Activated naive CD8-positive, alpha-beta T cell treated with anti-CD3 and anti-CD28 coated beads, Interleukin-2, amount 50 U/mL, for 24 hours (primary cell): ENCODE data around the gene ENOX1.

Source experiments
- ATAC-seq: fragments of 150-1000 bp; cut with Tn5 transposase; one replicate; pipeline ENCODE4 v1.10.0; 2021
- DNase-seq: peaks from one replicate; pipeline ENCODE4 v3.0.0; 2021
- H3K27ac Mint-ChIP-seq: one replicate; pipeline ENCODE4 v1.8.0; 2021; ENCODE audit warnings: mild to moderate bottlenecking, mixed read lengths
- H3K27me3 Mint-ChIP-seq: one replicate; pipeline ENCODE4 v1.8.0; 2021; ENCODE audit warnings: mixed read lengths
- H3K36me3 Mint-ChIP-seq: one replicate; pipeline ENCODE4 v1.8.0; 2021; ENCODE audit warnings: low read depth, mixed read lengths
- H3K4me1 Mint-ChIP-seq: one replicate; pipeline ENCODE4 v1.8.0; 2021; ENCODE audit warnings: mixed read lengths
- H3K4me3 Mint-ChIP-seq: one replicate; pipeline ENCODE4 v1.8.0; 2021; ENCODE audit warnings: mild to moderate bottlenecking, moderate library complexity, mixed read lengths
- H3K9me3 Mint-ChIP-seq: one replicate; pipeline ENCODE4 v1.8.0; 2021; ENCODE audit warnings: mixed read lengths

ENOX1 gene

DNA sequence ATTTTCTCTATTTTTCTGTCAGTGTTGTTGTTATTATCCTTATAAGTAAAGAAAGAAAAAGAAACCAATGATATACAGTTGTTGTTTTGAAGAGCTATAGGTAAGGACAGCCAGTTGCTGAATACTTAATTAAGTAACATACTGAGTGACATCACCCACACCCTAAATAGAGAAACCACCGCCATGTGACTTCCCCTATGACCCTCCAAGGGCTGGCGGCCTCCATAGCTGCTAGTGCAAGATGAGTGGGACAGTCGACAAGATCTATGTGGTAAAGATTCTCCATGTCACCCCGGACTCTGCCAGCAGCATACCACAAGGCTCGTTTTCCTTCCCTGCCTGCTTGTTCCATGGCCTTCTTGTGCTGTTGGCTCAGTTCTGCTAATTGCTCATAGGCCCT lies 542.3 kb downstream of the ENOX1 start:
- no peak for ATAC-seq
- Mint-ChIP-seq H3K27ac (no peak overlapping the region), H3K4me1 (peaks cover 3% of the 10 kb centered on the region), H3K36me3 (no peaks in the 10 kb centered on the region), H3K9me3 (no peaks in the 10 kb centered on the region), H3K4me3 (no peak overlapping the region), H3K27me3 (peaks cover 4% of the 10 kb centered on the region)
- DNase-seq, result no peak

DNA sequence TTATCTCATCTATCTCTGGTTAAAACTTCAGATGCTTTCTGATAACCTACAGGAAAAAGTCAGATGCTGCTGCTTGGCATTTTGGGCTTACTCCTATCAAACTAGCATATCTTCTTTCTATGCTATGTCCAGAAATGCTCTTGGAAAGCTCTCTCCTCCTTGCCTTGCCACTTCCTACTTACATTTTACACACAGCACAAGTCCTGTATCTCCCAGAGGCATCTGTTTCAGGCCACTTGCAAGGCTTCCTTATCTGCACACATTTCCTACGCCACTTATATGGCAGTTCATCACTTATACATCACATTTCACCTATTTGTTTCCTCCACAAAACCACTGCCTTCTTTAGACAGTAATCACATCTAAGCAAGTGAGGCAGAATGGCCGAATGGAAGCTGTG lies 543.1 kb downstream of the ENOX1 start:
- DNase-seq, result no peak
- no peak for ATAC-seq
- Mint-ChIP-seq H3K4me3 (no peak overlapping the region), H3K4me1 (peaks cover 3% of the 10 kb centered on the region), H3K27ac (no peak overlapping the region), H3K27me3 (peaks cover 4% of the 10 kb centered on the region), H3K9me3 (no peaks in the 10 kb centered on the region), H3K36me3 (no peaks in the 10 kb centered on the region)

DNA sequence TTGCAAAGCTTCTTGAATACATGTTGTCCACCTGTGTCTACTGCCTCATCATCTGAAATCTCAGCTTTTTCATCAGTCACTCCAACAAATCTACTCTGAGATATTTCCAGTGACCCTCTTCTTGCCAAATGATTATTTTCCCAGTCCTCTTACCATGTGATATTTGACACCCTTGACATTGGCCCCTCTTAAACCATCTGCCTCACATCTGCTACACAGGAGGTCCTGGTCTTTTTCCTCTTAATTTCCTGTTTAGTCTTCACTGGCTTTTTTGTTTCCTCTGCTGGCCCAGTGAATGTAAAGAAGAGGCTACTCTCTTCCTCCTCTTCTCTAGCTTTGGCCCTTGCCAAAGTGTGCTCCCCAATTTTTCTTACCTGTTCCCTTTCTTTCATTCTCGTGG lies 544.7 kb downstream of the ENOX1 start:
- H3K36me3 Mint-ChIP-seq, result no peaks in the 10 kb centered on the region
- no peaks in the 10 kb centered on the region for H3K9me3 Mint-ChIP-seq
- no peak overlapping the region for H3K27ac Mint-ChIP-seq
- DNase-seq (no peak), ATAC-seq (no peak)
- no peak overlapping the region for H3K4me3 Mint-ChIP-seq
- H3K4me1 Mint-ChIP-seq, result peaks cover 3% of the 10 kb centered on the region
- H3K27me3 Mint-ChIP-seq, result peaks cover 4% of the 10 kb centered on the region

DNA sequence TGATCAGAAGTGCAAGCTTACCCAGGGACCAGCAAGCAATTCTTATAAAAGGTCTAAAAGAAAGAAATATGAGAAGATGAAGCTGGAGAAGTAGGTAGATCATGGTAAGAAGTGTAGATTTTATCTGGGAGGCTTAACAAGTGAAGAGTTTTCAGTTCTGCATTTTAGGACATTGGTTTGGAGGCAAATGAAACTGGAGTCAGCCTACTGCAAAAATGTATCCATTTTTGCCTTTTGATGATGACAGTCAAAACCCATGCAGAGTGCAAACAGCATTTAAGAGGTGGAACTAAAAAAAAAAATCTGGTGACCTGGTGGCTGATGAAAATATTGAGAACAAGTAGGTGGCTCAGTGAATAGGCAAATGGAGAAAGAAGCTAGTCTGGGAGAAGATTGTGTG lies 546.5 kb downstream of the ENOX1 start:
- no peak for DNase-seq
- Mint-ChIP-seq H3K27me3 (peaks cover 4% of the 10 kb centered on the region), H3K4me3 (no peak overlapping the region), H3K27ac (no peak overlapping the region), H3K36me3 (no peaks in the 10 kb centered on the region), H3K9me3 (no peaks in the 10 kb centered on the region), H3K4me1 (peaks cover 3% of the 10 kb centered on the region)
- ATAC-seq, result no peak

DNA sequence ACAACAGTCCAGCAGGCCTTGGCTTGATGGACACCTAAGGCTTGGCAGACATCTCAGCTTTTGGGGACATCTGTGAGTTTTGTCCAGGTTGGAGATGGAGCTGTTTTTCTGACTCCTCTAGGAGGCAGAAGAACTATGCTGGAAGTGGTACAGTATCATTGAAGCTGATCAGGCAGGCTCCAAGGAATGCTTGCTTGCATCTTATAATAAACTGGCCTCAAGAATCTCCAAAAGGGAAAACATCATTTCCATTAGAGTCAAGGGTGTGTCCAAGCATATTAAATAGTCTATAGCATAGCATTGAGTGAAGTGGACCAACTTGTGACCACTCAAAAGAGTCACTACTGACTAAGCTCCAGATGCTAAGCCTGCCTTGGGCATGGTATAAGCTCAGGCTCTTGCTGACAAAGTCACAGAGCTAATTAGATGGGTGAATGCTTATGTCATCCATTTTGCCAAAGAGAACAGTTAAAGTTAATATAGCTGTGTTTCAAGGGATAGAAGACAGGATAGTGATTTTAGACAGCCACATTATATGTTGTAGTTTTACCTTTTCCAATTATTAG lies 547.4 kb downstream of the ENOX1 start:
- H3K4me3 Mint-ChIP-seq, result no peak overlapping the region
- H3K27me3 Mint-ChIP-seq, result peaks cover 4% of the 10 kb centered on the region
- peaks cover 3% of the 10 kb centered on the region for H3K4me1 Mint-ChIP-seq
- H3K9me3 Mint-ChIP-seq, result no peaks in the 10 kb centered on the region
- no peak for ATAC-seq
- no peak for DNase-seq
- H3K36me3 Mint-ChIP-seq, result no peaks in the 10 kb centered on the region
- no peak overlapping the region for H3K27ac Mint-ChIP-seq

DNA sequence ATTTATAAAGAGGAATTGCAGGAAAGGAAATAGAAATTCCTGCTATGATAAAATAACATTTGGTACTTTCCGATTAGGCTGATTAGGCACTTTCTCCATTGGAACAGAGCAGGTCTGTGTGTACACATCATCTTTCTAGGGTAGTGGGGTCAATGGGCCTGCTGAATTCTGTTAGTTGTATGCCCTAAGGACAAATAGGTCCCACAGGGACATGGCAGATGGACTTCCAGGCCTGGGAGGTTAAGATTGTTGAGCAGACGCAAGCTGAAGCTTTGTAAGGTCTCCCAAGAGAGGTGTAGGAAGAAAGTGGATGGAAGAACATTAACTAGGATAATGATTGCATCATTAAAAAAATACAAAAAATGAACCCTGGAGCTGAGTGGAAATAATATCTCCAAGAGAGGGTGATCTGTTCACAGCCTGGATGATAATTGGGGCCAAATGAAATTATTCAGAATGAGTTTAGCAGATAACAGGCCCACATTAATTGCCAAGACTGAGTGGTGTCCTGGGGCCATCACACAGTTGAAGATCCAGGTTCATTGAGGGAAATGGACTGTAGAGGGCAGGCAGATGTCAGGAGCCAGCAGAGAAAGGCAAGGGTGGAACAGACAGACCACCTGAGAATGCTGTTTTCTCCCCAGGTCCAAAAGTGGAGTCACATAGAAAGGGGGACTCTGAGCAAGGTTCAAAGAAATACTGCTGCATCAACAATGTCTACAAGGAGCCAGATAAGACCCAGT lies 548.3 kb downstream of the ENOX1 start:
- no peaks in the 10 kb centered on the region for H3K36me3 Mint-ChIP-seq
- no peak for DNase-seq

DNA sequence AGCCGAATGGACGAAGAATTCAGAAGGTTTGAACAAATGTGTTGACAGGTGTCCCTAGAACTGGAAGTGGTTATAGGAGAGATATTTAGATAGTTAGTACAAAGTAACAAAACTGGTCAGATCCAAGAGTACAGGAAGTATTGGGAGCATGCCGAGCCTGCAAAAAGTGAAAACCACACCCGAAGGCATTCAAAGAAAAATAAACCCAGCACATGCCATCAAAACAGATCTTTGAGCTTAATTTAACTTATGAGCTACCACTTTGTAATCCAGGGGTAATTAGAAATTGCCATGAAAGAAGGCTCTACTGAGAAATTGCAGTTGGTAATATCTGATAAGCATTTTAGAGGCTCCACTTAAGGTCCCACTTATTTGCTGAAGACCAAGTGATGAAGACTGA lies 549.2 kb downstream of the ENOX1 start:
- Mint-ChIP-seq H3K4me3 (no peak overlapping the region), H3K36me3 (no peaks in the 10 kb centered on the region), H3K27me3 (no peaks in the 10 kb centered on the region), H3K27ac (no peak overlapping the region), H3K9me3 (no peaks in the 10 kb centered on the region), H3K4me1 (peaks cover 3% of the 10 kb centered on the region)
- ATAC-seq (no peak), DNase-seq (no peak)

More for the DNA sequence above, 548.3 kb downstream of the ENOX1 start:
- ATAC-seq, result no peak
- Mint-ChIP-seq H3K9me3 (no peaks in the 10 kb centered on the region), H3K4me3 (no peak overlapping the region), H3K4me1 (peaks cover 3% of the 10 kb centered on the region), H3K27ac (no peak overlapping the region), H3K27me3 (peaks cover 4% of the 10 kb centered on the region)

DNA sequence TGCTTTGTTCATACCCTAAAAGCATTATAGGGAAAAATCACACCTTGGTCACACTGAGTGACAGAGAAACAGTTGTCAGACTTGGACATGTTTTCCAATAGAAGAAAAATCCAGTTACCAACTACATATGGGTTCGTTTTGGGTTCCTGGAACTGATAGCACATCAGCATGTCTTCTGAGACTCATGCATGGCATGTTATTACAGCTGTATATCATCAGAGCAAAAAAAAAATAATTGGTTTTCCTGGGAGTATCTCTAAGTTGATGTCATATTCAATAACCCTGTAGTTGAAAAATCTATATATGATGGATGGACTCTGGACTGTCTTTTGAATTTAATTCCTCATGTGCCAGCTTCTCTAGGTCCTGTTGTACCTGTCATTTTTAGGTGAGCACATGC lies 551.7 kb downstream of the ENOX1 start:
- no peak for ATAC-seq

DNA sequence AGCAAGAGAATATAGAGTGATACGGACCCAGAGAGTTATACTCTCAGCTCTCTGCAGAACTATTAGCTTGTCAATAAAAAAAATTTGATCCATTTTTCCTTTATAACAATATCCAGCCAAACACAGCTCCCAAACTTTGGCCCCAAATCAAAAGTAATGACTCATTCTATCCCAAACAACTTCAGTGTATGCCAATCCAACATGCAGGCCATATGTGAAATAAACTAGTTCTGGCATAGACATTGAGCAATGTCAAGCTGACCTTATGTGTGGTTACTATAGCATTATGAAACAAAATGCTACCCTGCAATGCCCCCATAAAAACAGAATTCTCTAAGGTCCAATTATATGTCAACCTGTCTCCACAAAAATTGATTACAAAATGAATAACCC lies 553.9 kb downstream of the ENOX1 start:
- no peaks in the 10 kb centered on the region for H3K4me1 Mint-ChIP-seq
- no peaks in the 10 kb centered on the region for H3K9me3 Mint-ChIP-seq
- H3K27ac Mint-ChIP-seq, result no peak overlapping the region
- peaks cover 3% of the 10 kb centered on the region for H3K27me3 Mint-ChIP-seq
- no peaks in the 10 kb centered on the region for H3K36me3 Mint-ChIP-seq
- H3K4me3 Mint-ChIP-seq, result no peak overlapping the region
- no peak for ATAC-seq
- DNase-seq, result no peak

More for the DNA sequence above, 551.7 kb downstream of the ENOX1 start:
- Mint-ChIP-seq H3K4me3 (no peak overlapping the region), H3K9me3 (no peaks in the 10 kb centered on the region), H3K27me3 (peaks cover 3% of the 10 kb centered on the region), H3K36me3 (no peaks in the 10 kb centered on the region), H3K27ac (no peak overlapping the region), H3K4me1 (no peaks in the 10 kb centered on the region)
- no peak for DNase-seq

DNA sequence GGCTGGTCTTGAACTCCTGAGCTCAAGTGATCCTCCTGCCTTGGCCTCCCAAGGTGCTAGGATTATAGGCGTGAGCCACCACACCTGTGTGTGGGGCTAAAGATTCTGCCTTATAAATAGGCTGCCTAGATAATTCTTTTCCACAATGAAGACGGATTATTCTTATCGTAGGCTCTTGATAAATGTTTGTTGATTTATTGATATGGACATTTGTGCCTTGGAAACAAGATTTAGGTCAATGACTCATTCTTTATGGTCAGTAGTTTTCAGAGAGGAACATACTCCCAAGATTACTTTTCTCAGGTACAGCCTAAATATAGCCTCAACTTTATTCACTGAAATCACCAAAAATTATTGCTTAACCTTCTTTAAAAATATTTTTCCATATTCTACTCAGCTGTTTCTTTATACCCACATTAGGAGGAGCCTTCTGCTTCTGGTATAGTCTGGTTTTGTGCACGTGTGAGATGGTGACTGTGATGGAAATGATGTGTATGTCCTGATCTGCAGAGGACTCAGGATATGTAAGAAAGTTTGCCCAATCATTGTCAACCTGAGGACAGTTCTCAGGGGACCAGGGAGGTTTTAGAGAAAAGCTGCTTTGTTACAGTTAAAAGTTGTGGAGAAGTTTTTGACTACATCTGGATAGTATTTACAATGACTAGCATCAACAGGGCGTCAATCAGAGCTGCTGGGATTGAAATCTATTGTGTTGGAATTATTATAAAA lies 554.5 kb downstream of the ENOX1 start:
- ATAC-seq (no peak), DNase-seq (no peak)
- Mint-ChIP-seq H3K9me3 (no peaks in the 10 kb centered on the region), H3K27me3 (peaks cover 3% of the 10 kb centered on the region), H3K4me3 (no peak overlapping the region), H3K4me1 (no peaks in the 10 kb centered on the region), H3K36me3 (no peaks in the 10 kb centered on the region), H3K27ac (no peak overlapping the region)

DNA sequence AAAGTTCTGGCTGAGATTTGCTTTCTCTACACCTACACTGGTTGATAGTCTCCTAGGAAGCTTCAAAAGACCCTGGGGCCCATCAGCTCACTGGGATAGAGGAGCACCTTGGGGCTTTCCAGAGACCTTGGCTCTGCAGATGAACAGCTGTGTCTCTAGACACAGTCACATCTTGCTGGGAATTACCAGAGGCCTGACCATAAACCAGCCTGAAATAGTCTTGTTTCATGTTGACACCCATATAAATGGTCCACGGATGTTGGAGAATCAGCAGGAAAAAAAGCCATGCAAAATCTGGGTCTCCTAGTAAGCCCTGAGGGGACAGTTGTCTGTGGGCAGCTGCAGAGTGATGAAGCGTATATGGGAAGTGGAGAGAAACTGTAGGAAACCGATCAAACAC lies 555.8 kb downstream of the ENOX1 start:
- Mint-ChIP-seq H3K4me3 (no peak overlapping the region), H3K27me3 (peaks cover 3% of the 10 kb centered on the region), H3K9me3 (no peaks in the 10 kb centered on the region), H3K36me3 (no peaks in the 10 kb centered on the region), H3K4me1 (no peaks in the 10 kb centered on the region), H3K27ac (no peak overlapping the region)
- ATAC-seq (no peak), DNase-seq (no peak)

DNA sequence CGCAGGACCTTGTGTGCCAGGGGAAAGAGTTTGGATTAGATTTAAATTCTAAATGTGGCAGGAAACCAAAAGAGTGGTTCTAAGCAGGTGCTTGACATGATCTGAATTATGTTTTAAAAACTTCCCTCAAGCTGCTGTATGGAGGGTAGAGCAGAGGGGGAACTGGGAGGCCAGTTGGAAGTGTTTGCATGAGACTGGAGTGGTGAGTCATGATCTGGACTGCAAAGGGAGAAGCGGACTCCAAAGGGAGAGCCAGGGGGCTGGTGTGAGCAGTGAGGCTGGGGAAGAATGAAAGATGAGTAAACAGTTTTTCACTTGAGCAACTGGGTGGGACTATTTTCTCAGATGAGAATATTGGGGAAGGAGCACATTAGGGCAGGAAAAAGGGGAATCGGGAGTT lies 557.3 kb downstream of the ENOX1 start:
- Mint-ChIP-seq H3K4me3 (no peak overlapping the region), H3K27me3 (peaks cover 3% of the 10 kb centered on the region), H3K36me3 (no peaks in the 10 kb centered on the region), H3K9me3 (no peaks in the 10 kb centered on the region), H3K27ac (no peak overlapping the region), H3K4me1 (no peaks in the 10 kb centered on the region)
- no peak for DNase-seq
- no peak for ATAC-seq

DNA sequence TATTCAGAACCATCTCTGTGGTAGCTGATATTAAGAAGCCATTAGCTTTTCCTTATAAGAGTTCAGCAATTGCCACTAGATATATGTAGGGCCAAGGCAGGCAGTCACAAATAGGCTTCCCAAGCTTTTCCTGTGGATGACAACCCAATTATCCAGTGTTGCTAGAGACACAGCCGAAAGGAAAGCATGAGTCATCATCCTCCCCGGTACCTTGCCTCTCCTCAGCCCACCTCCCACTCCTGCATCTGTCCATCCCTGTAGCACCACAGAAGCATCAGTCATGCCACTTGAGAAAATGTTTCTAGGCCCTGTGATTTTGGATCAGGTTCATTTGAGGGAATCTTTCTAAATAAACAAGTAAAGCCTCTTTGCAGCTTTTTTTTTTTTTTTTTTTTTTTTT lies 559.1 kb downstream of the ENOX1 start:
- no peaks in the 10 kb centered on the region for H3K9me3 Mint-ChIP-seq
- H3K27ac Mint-ChIP-seq, result no peak overlapping the region
- no peaks in the 10 kb centered on the region for H3K4me1 Mint-ChIP-seq
- no peak for DNase-seq
- no peak overlapping the region for H3K4me3 Mint-ChIP-seq
- peaks cover 3% of the 10 kb centered on the region for H3K27me3 Mint-ChIP-seq
- no peak for ATAC-seq
- no peaks in the 10 kb centered on the region for H3K36me3 Mint-ChIP-seq

DNA sequence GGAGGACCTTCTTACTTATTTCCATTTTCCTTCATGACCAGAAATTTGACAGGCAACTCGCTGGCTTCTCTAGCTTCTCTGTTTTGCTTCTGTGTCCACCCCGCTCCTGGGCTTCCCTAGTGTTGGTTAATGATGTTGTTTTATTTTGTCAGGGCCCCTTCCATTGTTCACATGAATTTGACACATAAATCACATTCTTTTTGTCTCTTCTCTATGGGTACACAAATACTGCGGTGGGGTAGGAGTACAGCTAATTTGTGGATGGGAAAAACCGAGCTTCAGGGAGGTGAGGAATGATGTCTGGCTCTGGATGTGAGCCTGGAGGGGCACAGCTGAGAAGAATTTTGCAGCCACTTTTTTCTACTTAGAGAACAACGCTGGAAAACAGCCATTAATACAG lies 563.6 kb downstream of the ENOX1 start:
- Mint-ChIP-seq H3K27ac (no peak overlapping the region), H3K36me3 (no peaks in the 10 kb centered on the region), H3K9me3 (no peaks in the 10 kb centered on the region), H3K4me3 (no peak overlapping the region), H3K4me1 (no peaks in the 10 kb centered on the region), H3K27me3 (peaks cover 3% of the 10 kb centered on the region)
- ATAC-seq (no peak), DNase-seq (no peak)

DNA sequence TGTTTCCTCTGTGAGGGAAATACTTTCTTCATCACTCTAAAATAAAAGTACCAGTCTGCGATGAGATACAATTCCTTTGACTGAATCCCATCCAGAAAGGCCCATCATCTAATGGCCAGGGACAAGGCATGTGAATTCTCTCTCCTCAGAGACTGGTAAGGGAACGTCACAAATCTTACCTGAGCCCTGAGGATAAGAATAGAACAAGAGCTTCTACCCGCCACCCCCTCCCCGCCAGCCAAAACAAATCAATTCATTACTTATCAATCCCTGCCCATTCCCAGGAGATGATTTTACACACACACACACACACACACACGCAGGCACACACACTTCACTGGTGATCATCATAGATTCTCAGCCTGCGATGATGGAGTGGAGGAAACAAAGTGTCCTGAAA lies 564.7 kb downstream of the ENOX1 start:
- ATAC-seq (no peak), DNase-seq (no peak)
- Mint-ChIP-seq H3K4me3 (no peak overlapping the region), H3K27ac (no peak overlapping the region), H3K27me3 (peaks cover 3% of the 10 kb centered on the region), H3K4me1 (no peaks in the 10 kb centered on the region), H3K36me3 (no peaks in the 10 kb centered on the region), H3K9me3 (no peaks in the 10 kb centered on the region)
